ENCODE measurements around the gene SART1.
A peak's percentile ranks its signal among the peaks of the same experiment; 100 is the strongest.

Gene SART1, protein sequence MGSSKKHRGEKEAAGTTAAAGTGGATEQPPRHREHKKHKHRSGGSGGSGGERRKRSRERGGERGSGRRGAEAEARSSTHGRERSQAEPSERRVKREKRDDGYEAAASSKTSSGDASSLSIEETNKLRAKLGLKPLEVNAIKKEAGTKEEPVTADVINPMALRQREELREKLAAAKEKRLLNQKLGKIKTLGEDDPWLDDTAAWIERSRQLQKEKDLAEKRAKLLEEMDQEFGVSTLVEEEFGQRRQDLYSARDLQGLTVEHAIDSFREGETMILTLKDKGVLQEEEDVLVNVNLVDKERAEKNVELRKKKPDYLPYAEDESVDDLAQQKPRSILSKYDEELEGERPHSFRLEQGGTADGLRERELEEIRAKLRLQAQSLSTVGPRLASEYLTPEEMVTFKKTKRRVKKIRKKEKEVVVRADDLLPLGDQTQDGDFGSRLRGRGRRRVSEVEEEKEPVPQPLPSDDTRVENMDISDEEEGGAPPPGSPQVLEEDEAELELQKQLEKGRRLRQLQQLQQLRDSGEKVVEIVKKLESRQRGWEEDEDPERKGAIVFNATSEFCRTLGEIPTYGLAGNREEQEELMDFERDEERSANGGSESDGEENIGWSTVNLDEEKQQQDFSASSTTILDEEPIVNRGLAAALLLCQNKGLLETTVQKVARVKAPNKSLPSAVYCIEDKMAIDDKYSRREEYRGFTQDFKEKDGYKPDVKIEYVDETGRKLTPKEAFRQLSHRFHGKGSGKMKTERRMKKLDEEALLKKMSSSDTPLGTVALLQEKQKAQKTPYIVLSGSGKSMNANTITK

DNA sequence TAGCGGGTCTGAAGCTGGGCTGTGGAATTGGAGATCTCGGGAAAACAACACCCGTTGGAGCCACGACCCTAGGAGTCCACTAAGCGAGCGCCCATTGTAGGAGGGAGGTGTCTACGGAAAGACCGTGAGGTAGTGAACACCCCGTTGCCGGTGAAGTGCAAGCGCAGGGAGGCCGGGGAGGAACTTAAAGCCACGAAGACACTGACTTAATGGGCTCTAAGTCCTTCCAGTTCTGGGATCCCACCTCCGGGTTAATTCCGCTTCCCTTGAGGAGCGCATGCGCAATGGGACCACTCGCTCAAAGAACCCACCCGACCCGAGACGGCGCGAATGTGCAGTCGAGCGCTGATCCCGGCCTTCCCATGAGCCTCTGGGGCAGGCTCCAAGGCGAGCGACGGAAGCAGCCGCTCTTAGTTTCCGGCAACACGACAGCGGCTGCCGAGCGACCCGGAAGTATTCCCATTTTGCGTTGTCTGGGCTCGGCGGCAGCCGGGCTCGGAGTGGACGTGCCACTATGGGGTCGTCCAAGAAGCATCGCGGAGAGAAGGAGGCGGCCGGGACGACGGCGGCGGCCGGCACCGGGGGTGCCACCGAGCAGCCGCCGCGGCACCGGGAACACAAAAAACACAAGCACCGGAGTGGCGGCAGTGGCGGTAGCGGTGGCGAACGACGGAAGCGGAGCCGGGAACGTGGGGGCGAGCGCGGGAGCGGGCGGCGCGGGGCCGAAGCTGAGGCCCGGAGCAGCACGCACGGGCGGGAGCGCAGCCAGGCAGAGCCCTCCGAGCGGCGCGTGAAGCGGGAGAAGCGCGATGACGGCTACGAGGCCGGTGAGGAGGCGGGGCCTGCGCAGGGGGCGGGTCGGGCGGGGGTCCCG lies at the start of gene SART1:
Gene SART1, plus strand, starts transcription at position 468 of the 874 bp plus-strand sequence. Its CDS starts 47 bp downstream, at position 515.
- H3K4me3 ChIP-seq = peak within 1 kb of the TSS; percentile 69 to 100 (median 96)
- peak within 1 kb of the TSS; percentile 82 to 99 (median 94) for H3K27ac ChIP-seq

DNA sequence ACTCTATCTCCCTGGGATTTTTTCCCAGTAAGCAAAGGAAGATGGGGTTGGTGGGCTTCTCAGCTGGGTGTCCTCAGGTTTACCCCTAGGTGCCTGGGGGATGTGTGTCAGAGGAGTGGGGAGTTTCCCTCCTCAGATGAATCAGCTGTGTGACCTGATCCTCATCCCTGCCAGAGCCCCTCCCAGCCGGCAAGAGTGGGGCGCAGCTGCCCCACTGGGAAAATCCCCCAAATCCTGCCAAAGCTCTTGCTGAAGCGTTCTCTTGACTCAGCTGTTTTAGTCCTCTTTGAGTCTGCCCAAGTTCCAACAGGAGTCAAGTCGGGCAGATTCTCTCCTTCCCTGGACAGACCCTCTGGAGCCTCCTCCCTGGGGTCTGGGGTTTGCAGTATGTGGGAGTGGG lies 48.7 kb upstream of the SART1 start:
- H3K4me3 ChIP-seq = no peak overlapping the region
- peak overlapping the region in 14 of 21 experiments; percentile 0 to 76 (median 47) for H3K27ac ChIP-seq

DNA sequence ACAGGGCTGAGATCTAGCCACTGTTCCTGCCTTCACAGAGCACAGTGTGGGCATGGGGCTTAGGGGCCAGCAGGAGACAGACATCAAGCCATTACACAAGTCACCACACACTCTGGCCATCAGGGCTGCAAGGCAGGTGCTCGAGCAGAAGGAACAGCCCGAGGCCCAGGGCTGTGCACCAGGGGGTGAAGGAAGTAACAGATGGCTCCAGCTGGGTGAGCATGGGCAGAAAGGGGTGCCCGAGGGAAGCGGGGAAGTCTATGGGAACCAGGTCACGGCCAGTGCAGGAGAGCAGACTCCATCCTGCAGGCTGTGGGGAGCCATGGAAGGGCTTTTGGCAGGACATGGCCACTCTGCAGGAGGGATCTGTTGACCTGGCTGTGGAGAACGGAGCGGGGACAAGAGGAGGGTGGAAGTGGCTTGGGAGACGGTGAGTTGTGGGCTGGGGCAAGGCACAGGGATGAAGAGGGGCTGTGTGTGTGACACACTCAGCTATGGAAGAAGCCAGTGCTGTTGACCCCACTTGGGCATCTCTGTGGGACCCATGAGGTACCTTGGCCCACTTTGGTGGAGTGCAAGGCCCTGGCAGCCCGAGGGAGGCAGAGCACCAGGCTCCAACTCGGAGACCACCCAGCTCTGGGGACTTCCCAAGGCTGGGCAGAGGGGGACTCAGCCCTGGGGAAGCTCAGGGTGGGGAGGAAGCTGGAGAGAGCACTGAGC lies 46.3 kb upstream of the SART1 start:
- H3K27ac ChIP-seq = peak overlapping the region in 20 of 21 experiments; percentile 27 to 100 (median 96)
- H3K4me3 ChIP-seq = no peak overlapping the region

DNA sequence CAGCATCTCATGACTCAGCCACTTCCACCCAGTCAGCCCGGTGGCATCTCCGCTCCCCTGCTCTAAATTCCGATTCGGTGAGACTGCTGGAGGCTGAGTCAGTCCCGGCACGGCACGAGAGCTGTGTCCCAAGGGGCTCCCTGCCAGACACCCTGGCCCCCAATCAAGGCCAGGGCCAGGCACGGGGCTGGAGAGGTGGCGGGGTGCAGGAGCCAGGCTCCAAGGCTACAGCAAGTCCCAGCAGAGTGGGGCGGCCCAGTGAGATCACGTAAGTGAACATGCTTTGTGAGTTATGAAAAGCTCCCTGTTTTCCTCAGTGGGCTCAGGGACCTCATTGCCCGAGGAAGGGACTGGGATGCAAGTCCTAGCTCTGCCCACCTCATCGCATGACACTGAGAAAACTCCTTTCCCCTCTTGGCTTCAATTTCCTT lies 45.7 kb upstream of the SART1 start:
- Histone ChIP-seq H3K4me3 (no peak overlapping the region), H3K27ac (peak overlapping the region in 20 of 21 experiments; percentile 0 to 100 (median 96))

- H3K4me3 ChIP-seq = no peak overlapping the region
Measured at GRCh38 chr11:65916391-65916790, 45.1 kb upstream of the SART1 start.

GRCh38 chr11:65917077-65917433 lies 44.5 kb upstream of the SART1 start:
- peak overlapping the region in 1 of 7 experiments; percentile 77 for H3K4me3 ChIP-seq
- H3K27ac ChIP-seq = peak overlapping the region in 15 of 21 experiments; percentile 68 to 100 (median 98)

More at GRCh38 chr11:65916391-65916790, 45.1 kb upstream of the SART1 start:
- H3K27ac ChIP-seq = peak overlapping the region in 20 of 21 experiments; percentile 0 to 100 (median 96)

- H3K27ac ChIP-seq = peak overlapping the region in 20 of 21 experiments; percentile 93 to 100 (median 98)
- peak overlapping the region; percentile 71 to 96 (median 83) for H3K4me3 ChIP-seq
Measured at GRCh38 chr11:65917434-65918210, 43.9 kb upstream of the SART1 start.

GRCh38 chr11:65918211-65919140 lies 43.1 kb upstream of the SART1 start, which contains the start of gene C11orf68:
TSS of gene C11orf68 (minus strand) at chr11:65919062. CDS start at chr11:65919031, 31 bp downstream.
- peak within 1 kb of the TSS; percentile 92 to 100 (median 97) for H3K27ac ChIP-seq
- H3K4me3 ChIP-seq = peak within 1 kb of the TSS; percentile 77 to 98 (median 96)

GRCh38 chr11:65919141-65919572 lies 42.4 kb upstream of the SART1 start, which contains the start of gene DRAP1:
TSS of gene DRAP1 (plus strand) at chr11:65919426. CDS start at chr11:65919502, 76 bp downstream.
- H3K4me3 ChIP-seq = peak within 1 kb of the TSS; percentile 77 to 98 (median 96)
- peak within 1 kb of the TSS; percentile 92 to 100 (median 97) for H3K27ac ChIP-seq

DNA sequence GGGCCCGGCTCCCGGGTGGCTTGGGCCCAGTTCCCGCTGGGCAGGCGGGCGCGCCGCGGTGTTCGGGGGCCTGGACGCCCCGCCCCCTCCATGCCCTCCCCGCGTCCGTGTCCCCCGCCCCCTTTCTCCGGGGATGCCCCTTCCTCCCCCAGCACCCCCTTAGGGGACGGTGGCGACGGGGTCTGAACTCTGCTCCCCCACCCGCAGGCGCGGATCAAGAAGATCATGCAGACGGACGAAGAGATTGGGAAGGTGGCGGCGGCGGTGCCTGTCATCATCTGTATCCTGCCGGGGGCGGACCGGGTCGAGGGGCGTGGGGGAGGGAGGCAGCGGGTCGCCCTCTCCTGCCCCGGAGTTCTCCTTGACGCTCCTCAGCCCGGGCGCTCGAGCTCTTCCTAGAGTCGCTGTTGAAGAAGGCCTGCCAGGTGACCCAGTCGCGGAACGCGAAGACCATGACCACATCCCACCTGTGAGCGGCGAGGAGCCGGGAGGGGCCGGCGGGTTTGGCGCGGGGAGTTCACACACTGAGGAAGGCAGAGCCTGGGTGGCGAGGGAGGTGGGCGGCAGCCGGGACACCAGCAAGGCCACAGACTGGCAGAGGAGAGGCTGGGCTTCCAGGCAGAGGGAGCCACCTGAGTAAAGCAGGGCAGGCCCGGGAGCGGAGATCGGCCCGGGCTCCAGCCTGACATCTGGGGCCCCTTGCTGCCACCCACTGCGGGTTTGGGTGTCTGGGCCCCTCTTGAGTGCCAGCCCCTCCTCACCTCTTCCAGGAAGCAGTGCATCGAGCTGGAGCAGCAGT lies 41.8 kb upstream of the SART1 start:
- Histone ChIP-seq H3K27ac (peak overlapping the region; percentile 76 to 100 (median 94)), H3K4me3 (peak overlapping the region; percentile 77 to 98 (median 96))

GRCh38 chr11:65920372-65920802 lies 41.1 kb upstream of the SART1 start:
- Histone ChIP-seq H3K27ac (peak overlapping the region in 19 of 21 experiments; percentile 86 to 100 (median 94)), H3K4me3 (peak overlapping the region; percentile 77 to 98 (median 96))

- Histone ChIP-seq H3K4me3 (peak overlapping the region in 2 of 7 experiments; percentile 77 to 96), H3K27ac (peak overlapping the region in 11 of 21 experiments; percentile 12 to 100 (median 94))
Measured at GRCh38 chr11:65921033-65921555, 40.4 kb upstream of the SART1 start.

- Histone ChIP-seq H3K4me3 (no peak overlapping the region), H3K27ac (no peak overlapping the region)
Measured at GRCh38 chr11:65921876-65922275, 39.7 kb upstream of the SART1 start.

DNA sequence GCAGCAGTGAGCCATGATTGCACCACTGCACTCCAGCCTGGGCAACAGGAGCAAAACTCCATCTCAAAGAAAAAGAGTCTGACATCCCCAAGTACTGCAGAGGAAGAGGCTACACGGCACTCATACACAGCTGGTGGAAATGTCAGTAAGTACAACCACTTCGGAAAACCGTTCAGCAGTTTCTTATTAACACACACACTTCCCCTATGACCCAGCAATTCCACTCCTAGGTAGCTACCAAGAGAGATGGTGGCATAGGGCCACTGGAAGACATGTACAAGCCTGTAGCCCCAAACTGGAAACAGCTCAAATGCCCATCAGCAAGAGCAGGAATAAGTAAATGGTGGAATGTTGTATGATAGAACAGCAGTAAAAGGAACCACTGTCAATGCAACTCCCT lies 39.0 kb upstream of the SART1 start:
- Histone ChIP-seq H3K4me3 (no peak overlapping the region), H3K27ac (peak overlapping the region in 2 of 21 experiments; percentile 9 to 32)

GRCh38 chr11:65925397-65925796 lies 36.1 kb upstream of the SART1 start:
- Histone ChIP-seq H3K4me3 (no peak overlapping the region), H3K27ac (no peak overlapping the region)

Measured in skin epidermis (tissue), 12 donors.